GM19372 (cell line): ENCODE data around the gene MCEE.
"Not testable (repeated sequence)": the region's sequence is repeated elsewhere in the genome, so short reads cannot be mapped to it uniquely, and the experiment has no call there.

Source experiments
- ATAC-seq: cut with Tn5 transposase; IDR thresholded peaks from one replicate; pipeline ENCODE4 v1.9.1; 2021; ENCODE audit warnings: mild to moderate bottlenecking, low read depth, moderate library complexity; ENCODE audit not compliant: unreplicated experiment

Gene MCEE

DNA sequence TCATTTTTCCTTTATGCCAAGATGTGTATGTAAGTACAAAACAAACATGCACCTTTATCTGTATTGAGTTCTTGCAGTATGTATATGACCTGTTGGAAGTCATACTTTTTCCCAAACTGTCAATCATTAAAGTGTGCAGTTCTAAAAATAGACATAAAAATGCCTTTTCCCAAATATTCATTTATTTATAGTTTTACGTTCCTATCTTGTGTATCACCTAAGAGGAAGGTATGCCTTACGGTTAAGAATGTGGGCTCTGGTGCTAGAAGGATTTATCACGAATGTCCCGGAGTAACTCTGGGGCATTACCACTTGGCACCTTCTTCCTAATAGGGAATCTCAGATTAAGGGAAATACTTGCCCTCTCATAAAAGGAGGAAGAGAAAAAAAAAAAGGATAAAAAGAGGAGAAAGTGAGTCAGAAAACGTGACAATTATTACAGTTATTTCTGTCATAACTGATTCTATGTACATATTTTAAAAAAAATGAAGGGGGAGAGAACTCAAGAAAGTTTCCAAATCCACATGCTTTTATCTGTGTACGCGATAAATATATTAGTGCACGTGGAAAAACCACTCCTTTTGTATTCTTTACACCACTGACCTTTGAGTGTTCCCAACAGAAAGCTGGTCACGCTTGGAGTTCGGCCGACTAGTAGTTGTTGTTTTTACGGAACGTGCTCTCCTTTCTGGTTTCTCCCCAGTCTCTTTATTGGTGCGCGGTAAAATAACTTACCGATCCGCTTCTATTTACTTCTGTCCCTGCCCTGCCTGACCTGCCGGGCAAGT, 721 bp downstream of the MCEE start:
- no peak for ATAC-seq

DNA sequence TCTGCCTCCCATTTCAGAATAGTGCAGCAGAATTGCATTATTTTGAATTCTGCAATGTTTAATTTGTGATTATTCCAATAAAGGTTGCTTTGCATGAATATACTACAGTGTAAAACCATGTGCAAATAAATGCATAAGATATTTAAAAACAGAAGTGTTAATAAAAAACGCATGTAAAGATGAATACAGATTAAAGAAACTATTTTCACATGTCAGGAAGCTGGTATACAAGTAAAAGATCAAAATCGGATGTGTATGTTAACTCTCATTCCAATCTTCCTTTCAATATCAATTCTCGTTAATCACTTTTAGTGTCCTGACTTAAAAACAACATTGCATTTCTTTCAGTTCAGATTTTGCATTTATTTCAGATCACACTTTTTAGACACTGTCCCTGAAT, 3.1 kb downstream of the MCEE start:
- no peak for ATAC-seq

DNA sequence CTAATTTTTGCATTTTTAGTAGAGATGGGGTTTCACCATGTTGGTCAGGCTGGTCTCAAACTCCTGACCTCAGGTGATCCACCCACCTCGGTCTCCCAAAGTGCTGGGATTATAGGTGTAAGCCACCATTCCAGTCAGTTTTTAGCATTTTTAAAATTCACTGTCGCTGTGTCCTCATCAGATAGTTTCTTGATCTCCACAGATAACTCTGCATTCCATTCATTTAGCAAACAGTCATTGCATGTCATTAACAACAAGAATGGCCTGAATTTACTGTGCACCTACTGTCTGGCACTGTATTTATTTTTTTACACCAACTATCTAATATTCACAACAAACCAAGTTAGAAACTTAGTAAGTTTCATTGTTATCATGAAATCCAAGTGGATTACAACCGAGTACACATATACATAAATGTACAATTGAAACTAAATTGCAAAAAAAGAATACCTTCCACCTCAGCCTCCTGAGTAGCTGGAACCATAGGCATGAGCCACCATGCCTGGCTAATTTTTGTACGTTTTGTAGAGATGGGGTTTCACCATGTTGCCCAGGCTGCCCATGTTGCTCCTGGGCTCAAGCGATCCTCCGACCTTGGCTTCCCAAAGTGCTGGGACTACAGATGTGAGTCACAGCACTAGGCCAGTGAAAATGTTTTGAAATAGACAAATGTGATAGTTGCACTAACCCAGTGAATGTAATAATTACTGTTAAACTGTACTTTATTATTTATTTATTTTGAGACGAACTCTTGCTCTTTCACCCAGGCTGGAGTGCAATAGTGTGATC, 4.3 kb downstream of the MCEE start:
- ATAC-seq: no peak

DNA sequence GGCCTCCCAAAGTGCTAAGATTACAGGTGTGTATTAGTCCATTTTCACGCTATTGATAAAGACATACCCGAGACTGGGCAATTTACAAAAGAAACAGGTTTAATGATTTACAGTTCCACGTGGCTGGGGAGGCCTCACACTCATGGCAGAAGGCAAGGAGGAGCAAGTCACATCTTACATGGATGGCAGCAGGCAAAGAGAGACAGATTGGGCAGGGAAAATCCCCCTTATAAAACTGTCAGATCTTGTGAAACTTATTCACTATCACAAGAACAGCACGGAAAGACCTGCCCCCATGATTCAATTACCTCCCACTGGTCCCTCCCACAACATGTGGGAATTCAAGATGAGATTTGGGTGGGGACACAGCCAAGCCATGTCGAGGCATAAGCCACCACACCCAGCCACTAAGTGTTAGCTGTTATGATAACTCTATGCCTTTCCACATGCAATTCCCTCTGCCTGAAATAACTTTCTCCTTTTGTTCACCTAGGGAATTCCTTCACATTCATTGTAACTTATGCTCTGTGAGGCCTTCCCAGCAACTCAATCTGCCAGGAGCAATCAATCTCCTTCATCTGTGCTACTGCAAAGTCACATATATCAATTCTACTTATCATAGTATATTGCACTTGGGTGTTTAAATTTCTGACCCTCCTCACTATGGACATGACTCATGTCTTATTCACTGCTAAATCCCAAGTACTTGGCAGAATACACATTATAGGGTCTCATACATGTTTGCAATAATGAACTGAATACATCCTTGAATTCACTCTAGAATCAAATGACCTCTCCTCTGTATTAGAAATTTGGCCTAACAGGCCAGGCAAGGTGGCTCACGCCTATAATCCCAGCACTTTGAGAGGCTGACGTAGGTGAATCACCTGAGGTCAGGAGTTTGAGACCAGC, 7.4 kb downstream of the MCEE start:
- ATAC-seq: no peak

DNA sequence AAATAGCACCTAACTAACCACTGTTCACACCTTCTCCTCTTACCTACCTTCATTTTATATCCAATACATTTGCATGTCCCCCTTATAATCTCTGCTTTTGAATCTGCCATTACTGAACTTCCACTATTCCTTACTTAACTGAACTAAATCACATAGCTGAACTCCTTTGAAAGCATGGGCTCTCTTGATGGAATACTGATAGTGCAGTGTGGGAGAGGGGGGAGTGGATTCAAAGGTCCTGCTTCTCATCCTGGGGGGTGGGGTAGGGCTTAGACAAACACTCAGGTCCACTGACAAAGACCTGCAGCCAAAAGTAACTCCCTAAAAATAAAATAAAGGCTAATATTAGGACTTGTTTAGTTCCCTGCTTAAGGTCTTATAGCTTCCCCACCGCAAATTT, 8.6 kb downstream of the MCEE start:
- ATAC-seq: no peak

DNA sequence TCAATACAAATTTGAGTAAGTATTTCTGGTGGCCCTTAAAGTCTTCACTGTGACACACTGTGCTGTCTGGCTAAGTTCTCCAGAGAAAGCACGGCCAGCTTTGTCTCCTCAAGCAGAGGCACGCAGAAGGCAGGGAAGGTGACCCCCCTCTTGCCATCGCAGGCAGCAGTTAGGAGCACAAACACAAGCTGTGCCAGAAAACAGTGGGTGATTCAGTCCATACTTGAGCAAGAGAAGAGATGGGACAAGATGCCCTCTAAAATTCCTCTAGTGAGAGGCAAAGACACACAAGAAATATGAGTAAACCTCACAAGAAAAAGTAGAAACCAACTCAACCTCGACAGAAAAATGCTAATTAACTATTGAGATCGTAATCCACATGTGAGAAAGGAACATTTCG, 9.8 kb downstream of the MCEE start:
- no peak for ATAC-seq

DNA sequence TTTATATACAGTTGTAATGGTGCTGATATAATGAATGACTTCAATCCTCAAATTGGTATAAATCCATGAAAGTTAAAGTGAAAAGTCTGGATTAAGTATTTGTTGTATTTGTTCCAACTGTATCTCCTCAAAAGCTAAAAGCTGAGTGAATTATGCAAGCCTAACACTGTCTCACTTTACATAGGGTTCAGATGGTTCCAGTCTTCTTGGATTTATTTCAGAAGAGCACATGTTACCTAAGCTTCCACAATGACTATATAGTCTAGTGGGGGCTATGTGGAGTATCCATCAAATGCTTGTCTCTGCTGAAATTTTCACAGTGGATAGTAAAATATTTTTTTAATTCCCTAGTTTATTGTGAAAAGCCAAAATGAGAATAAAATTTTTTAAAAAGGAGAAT, 13.0 kb downstream of the MCEE start:
- ATAC-seq: no peak

DNA sequence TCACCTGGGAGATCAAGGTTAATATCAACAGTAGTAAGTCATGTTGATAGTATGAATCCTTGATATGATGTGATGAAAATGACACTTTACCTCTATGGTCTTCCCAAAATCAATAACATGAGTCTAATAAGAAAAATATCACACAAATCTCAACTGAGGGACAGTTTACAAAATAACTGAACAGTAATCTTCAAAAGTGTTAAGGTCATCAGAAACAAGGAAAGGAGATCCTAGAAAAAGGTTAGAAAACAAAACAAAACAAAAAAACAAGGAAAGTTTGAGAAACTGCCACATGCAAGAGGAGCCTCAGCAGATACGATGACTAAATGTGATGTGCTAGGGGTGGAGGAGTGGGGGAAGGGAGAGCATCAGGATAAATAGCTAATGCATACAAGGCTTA, 16.2 kb downstream of the MCEE start:
- no peak for ATAC-seq

DNA sequence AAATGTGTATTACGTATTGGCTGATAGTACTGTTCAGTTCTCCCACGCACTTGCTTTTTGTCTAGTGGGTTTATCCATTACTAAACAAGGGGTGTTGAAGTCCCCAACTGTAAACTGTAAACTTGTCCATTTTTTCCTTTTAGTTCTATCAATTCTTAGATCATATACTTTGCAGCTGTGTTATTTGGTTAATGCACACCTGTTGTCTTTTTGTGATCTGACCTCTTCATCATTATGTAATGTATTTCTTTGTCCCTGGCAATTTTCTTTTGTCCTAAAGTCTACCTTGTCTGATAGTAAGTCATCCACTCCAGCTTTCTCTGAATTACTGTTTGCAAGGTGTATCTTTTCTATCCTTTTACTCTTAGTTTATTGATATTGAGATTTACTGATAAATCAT, 21.9 kb downstream of the MCEE start:
- no peak for ATAC-seq

DNA sequence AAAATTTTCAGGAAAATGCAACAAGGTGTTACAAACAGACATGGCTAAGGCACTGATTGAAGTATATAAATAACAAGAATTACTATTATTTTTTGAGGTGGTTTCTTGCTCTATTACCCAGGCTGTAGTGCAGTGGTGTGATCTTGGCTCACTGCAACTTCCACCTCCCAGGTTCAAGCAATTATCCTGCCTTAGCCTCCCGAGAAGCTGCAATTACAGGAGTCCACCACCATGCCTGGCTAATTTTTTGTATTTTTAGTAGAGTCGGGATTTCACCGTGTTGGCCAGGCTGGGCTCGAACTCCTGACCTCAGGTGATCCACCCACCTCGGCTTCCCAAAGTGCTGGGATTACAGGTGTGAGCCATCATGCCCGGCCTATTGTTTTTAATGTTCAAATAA, 23.6 kb downstream of the MCEE start:
- not testable (repeated sequence) for ATAC-seq

DNA sequence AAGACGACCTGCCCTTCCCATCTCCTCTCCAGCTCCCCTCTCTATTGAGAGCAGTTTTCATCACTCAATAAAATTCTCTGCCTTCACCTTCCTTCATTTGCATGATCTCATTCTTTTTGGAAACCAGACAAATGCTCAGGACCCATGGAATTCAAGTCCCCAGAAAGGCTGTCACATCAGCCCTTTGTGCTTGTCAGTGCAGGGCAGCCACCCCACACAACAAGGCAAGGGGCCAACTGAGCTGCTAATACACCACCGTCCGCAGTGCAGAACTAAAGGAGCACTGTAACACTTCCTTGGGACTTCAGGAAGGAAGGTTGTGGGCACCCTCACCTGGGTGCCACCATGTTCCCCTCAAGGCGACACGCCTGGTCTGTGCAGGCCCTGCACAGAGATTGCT, 26.2 kb downstream of the MCEE start:
- ATAC-seq: no peak

DNA sequence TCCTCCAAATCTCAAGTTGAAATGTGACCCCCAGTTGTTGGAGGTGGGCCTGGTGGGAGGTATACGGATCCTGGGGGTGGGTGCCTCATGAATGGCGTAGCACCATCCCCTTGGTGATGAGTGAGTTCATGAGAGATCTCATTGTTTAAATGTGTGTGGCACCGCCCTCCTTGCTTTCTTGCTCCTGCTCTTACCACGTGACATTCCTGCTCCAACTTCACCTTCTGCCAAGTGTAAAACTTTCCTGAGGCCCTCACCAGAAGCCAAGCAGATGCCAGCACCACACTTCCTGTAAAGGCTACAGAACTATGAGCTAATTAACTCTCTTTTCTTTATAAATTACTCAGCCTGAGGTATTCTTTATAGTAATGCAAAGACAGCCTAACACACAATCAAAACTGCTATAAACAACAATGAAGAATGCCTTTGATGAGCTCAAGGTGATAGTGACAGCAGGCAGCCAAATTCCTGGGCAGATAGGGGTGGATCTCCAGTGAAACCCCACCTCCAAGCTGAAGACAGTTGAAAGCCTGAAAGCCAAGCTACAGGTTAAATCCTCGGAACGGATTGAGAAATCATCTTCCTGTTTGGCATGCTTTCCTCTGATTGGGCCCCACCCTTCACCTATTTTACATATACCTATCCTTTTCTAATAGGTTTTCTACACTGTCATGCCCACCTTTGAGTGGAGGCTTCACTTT, 26.9 kb downstream of the MCEE start:
- no peak for ATAC-seq

DNA sequence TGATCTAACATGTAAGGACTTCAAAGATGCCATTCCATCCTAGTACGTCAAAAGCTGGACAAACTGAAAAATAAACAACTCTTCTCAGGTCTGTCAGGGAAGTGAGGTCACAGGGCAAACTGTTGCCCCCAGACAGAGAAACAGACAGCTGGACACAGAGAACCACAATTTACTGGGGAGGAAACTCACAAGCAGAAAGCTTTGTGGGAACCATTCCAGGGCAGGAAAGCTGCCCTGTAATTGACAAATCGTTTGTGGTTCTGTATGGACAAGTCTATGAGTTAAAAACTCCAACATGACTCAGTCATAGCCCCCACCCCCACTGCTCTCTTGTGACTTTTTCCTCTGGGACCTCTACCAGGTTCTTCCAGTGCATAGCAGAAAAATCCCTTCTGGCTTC, 28.4 kb downstream of the MCEE start:
- no peak for ATAC-seq

DNA sequence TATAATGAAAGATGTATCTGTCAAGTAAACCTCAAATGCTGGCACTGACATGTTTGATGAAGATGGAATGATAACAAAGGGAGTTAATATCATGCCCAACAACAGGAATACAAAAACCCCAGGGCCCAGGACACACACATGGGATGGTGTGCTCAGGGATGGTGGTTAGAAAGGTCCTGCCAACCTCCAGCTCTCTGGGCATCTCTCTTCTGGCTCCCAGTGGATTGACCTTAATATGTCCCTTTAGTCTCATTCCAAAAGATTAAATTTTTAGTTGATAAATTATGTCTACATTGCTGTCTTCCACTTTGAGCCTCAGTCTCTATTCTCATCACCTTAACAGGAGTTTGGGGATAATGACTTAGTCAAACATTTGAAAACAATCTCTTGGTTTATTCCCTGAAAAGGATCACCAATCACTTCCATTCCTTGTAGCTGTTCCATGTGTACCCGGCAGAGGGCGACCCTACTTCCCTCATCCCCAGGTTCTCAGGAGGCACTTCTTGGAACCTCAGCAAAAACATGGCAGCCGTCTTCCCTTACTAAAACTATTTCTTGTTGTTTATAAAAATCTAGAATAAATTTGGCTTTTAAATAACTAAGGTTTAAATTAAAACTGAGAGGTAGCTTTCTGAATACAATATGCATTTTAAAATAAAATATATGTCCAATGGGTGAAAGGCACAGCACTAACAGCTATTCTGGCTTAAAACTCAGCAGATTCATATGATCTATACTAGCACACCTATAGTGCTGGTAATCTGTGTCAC, 29.6 kb downstream of the MCEE start:
- ATAC-seq: peak; percentile 65

DNA sequence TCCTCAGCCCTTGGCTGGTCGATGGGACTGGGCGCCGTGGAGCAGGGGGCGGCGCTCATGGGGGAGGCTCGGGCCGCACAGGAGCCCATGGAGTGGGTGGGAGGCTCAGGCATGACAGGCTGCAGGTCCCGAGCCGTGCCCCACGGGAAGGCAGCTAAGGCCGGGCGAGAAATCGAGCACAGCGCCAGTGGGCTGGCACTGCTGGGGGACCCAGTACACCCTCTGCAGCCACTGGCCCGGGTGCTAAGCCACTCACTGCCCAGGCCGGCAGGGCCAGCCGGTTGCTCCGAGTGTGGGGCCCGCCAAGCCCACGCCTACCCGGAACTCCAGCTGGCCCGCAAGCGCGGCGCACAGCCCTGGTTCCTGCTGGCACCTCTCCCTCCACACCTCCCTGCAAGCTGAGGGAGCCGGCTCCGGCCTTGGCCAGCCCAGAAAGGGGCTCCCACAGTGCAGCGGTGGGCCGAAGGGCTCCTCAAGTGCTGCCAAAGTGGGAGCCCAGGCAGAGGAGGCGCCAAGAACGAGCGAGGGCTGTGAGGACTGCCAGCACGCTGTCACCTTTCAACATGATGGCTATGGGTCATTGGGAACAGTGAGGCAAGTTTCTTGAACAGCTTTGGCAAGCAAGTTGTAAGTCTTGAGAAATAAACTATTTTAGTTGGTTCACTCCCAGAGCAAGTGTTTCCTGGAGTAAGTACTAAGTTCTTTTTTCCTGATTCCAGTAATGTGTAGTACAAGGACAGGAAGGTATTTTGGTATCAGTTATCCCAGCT, 37.4 kb downstream of the MCEE start:
- not testable (repeated sequence) for ATAC-seq

DNA sequence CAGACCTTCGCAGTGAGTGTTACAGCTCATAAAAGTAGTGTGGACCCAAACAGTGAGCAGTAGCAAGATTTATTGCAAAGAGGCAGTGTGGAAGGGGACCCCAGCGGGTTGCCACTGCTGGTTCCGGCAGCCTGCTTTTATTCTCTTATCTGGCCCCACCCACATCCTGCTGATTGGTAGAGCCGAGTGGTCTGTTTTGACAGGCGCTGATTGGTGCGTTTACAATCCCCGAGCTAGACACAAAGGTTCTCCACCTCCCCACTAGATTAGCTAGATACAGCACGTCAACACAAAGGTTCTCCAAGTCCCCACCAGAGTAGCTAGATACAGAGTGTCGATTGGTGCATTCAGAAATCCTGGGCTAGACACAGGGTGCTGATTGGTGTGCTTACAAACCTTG, 38.2 kb downstream of the MCEE start:
- ATAC-seq: not testable (repeated sequence)

DNA sequence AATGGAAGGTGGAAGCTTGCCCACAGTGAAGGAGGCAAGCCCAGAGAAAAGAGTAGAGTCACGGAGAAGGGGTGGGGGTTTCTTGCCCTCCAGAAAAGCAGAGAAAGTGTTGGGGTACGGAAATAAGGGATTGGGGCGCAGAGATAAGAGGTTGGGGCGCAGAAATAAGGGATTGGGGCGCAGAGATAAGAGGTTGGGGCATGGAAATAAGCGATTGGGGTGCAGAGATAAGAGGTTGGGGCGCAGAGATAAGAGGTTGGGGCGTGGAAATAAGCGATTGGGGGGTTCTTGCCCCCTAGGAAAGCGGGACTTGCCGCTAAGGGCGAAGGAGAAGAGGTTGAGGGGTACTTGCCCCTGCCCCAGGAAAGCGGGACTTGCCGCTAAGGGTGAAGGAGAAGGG, 40.6 kb downstream of the MCEE start:
- not testable (repeated sequence) for ATAC-seq

DNA sequence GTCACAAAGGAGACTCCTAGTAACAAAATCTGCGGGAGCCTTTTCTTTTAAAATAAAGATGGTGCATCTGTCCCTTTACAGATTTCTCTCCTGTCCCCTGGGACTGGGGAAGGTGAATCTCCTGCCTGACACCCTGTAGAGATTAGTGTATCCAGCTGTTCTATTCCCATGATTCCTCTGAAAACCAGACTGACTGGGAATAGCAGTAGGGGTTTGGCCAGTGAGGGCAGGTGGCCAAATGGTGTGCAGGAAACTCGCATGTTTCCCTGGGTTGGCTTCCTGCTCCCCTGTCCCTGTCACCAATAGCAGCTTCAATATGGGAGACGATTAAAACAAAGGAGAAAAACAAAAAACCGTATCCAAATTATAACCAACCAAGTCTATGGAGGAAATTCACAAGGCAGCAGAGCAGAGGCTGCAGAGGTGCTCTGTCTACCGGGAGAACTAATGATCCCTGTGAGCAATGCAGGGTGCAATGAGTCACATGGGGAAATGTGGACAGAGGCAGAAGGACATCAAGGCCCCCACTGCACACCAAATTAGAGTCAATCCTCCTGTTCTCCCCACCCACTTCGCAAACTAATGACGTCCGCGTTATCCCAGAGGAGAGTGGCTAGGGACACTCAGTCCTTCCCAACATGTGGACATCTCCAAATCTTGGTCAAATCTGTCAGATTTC, 44.6 kb downstream of the MCEE start:
- not testable (repeated sequence) for ATAC-seq
